HUES48 (cell line): ENCODE results near the gene ADAMTS14.
"Not testable (repeated sequence)": the region's sequence is repeated elsewhere in the genome, so short reads cannot be mapped to it uniquely, and the experiment has no call there.

Experiments used
- H3K27ac ChIP-seq: one replicate; pipeline ENCODE4 v1.7.0; 2013; ENCODE audit warnings: low read depth, low read length, inconsistent platforms
- H3K27me3 ChIP-seq: 2 replicates; pipeline ENCODE4 v1.6.1; 2013; ENCODE audit warnings: mild to moderate bottlenecking, low read length; ENCODE audit not compliant: control insufficient read depth, insufficient read depth
- H3K36me3 ChIP-seq: 2 replicates; pipeline ENCODE4 v1.6.1; 2013; ENCODE audit warnings: low read length; ENCODE audit not compliant: control insufficient read depth, insufficient read depth
- H3K4me1 ChIP-seq: 2 replicates; pipeline ENCODE4 v1.6.1; 2013; ENCODE audit warnings: mild to moderate bottlenecking, low read length; ENCODE audit not compliant: control insufficient read depth, insufficient read depth
- H3K4me3 ChIP-seq: 2 replicates; pipeline ENCODE4 v1.5.1; 2013; ENCODE audit warnings: mild to moderate bottlenecking, low read depth, low read length
- H3K9ac ChIP-seq: 2 replicates; pipeline ENCODE4 v1.6.1; 2013; ENCODE audit warnings: mild to moderate bottlenecking, low read depth, low read length, moderate library complexity
- H3K9me3 ChIP-seq: 2 replicates; pipeline ENCODE4 v1.6.1; 2013; ENCODE audit warnings: low read length; ENCODE audit not compliant: control insufficient read depth, insufficient read depth

The ADAMTS14 gene

DNA sequence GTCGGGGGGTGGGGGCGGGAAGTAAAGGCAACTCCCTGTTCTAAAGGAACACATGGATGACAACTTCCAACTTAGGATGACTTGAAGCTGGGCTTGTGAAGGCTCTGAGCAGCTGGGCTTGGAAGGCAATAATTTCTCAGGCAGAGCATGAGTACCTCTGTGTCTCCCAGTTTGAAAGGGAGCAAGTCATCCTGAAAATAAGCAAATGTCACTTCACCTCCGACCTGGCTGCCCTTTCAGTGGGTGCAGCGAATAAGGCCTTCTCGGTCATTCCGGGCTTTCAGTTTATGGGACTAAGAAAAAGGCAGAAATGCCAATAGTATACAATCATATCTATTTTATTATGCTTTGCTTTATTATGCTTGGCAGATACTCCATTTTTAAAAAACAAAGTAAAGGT, 15.3 kb upstream of the ADAMTS14 start:
- H3K4me3 ChIP-seq, result no peak overlapping the region
- no peak overlapping the region for H3K27ac ChIP-seq
- peaks cover 9% of the 10 kb centered on the region; the same call in 1 of the 2 replicates for H3K9me3 ChIP-seq
- no peaks in the 10 kb centered on the region for H3K36me3 ChIP-seq
- no peak overlapping the region for H3K9ac ChIP-seq
- H3K27me3 ChIP-seq, result no peaks in the 10 kb centered on the region
- H3K4me1 ChIP-seq, result no peaks in the 10 kb centered on the region

DNA sequence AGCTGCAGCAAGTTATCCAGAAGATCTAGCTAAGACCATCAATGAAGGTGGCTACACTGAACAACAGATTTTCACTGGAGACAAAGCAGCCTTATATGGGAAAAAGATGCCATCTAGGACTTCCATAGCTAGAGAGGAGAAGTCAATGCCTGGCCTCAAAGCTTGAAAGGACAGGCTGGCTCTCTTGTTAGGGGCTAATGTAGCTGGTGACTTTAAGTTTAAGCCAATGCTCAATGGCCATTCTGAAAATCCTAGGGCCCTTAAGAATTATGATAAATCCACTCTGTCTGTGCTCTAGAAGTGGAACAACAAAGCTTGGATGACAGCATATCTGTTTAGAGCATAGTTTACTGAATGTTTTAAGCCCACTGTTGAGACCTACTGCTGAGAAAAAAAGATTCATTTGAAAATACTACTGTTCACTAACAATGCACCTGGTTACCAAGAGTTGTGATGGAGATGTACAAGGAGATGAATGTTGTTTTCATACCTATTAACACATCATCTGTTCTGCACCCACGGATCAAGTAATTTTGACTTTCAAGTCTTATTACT, 13.6 kb upstream of the ADAMTS14 start:
- no peaks in the 10 kb centered on the region for H3K36me3 ChIP-seq
- no peak overlapping the region for H3K27ac ChIP-seq
- H3K4me1 ChIP-seq, result no peaks in the 10 kb centered on the region
- no peak overlapping the region for H3K4me3 ChIP-seq
- H3K27me3 ChIP-seq, result no peaks in the 10 kb centered on the region
- peaks cover 6% of the 10 kb centered on the region; the same call in 1 of the 2 replicates for H3K9me3 ChIP-seq
- H3K9ac ChIP-seq, result no peak overlapping the region

GRCh38 chr10:70659306-70659705, 13.0 kb upstream of the ADAMTS14 start:
- Histone ChIP-seq H3K4me3 (no peak overlapping the region), H3K36me3 (no peaks in the 10 kb centered on the region), H3K27ac (no peak overlapping the region), H3K27me3 (no peaks in the 10 kb centered on the region), H3K4me1 (no peaks in the 10 kb centered on the region), H3K9ac (no peak overlapping the region), H3K9me3 (peaks cover 6% of the 10 kb centered on the region; the same call in 1 of the 2 replicates)

DNA sequence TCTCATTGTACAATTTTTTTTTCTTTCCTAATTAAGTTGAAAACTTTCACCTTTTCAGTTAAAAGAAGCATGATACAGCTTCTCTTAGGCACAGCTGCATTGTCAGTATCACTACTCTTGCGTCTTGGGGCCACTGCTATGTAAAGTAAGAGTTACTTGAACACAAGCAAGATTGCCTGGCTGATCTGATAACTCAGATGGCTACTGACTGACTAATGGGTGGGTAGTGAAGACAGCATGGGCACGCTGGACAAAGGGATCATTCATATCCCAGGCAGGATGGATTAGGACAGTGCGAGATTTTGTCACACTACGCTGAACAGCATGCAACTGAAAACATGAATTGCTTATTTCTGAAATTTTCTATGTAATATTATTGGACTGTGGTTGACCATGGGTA, 11.6 kb upstream of the ADAMTS14 start:
- Histone ChIP-seq H3K27ac (no peak overlapping the region), H3K9me3 (peaks cover 6% of the 10 kb centered on the region; the same call in 1 of the 2 replicates), H3K9ac (no peak overlapping the region), H3K4me1 (no peaks in the 10 kb centered on the region), H3K4me3 (no peak overlapping the region), H3K27me3 (no peaks in the 10 kb centered on the region), H3K36me3 (no peaks in the 10 kb centered on the region)

DNA sequence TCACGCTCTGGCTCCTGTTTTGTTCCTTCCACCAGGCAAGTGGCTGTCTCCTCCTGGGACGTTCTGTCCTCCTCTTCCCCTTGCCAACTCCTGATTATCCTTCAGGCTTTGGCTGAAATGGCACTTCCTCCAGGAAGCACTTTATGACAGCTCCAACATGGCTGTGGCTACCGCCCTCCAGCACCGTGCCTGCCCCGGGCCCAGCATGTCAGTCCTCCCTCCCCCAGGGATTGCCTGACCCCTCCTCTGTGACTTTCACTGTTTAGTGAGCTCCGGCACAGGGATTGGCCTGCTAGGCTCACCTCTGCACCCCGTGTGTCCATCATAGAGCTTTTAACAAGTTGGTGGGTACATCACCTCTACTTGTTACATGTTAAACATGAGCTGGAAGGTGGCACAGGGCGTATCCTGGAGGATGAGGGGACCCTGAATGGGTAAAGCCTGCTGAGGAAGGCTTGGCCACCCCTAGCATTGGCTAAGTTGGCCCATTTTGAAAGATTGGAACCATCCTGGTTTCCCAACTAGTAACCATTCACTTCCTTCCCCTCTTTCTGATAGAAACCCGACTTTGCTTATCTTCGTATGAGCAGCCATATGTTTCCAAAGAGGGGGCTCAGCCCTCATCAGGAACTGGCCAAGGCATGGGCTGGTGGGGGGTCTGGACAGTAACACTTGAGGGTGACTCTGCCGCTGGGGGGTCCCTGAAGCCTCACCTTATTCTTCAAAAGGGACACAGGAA, 10.5 kb upstream of the ADAMTS14 start:
- no peaks in the 10 kb centered on the region for H3K4me1 ChIP-seq
- peaks cover 6% of the 10 kb centered on the region; the same call in 1 of the 2 replicates for H3K9me3 ChIP-seq
- H3K4me3 ChIP-seq, result no peak overlapping the region
- H3K9ac ChIP-seq, result no peak overlapping the region
- no peaks in the 10 kb centered on the region for H3K27me3 ChIP-seq
- H3K36me3 ChIP-seq, result no peaks in the 10 kb centered on the region
- no peak overlapping the region for H3K27ac ChIP-seq

GRCh38 chr10:70662362-70663220, 9.7 kb upstream of the ADAMTS14 start:
- Histone ChIP-seq H3K4me3 (no peak overlapping the region), H3K9me3 (peaks cover 6% of the 10 kb centered on the region; the same call in 1 of the 2 replicates), H3K9ac (no peak overlapping the region), H3K27ac (no peak overlapping the region), H3K4me1 (no peaks in the 10 kb centered on the region), H3K27me3 (no peaks in the 10 kb centered on the region), H3K36me3 (no peaks in the 10 kb centered on the region)

DNA sequence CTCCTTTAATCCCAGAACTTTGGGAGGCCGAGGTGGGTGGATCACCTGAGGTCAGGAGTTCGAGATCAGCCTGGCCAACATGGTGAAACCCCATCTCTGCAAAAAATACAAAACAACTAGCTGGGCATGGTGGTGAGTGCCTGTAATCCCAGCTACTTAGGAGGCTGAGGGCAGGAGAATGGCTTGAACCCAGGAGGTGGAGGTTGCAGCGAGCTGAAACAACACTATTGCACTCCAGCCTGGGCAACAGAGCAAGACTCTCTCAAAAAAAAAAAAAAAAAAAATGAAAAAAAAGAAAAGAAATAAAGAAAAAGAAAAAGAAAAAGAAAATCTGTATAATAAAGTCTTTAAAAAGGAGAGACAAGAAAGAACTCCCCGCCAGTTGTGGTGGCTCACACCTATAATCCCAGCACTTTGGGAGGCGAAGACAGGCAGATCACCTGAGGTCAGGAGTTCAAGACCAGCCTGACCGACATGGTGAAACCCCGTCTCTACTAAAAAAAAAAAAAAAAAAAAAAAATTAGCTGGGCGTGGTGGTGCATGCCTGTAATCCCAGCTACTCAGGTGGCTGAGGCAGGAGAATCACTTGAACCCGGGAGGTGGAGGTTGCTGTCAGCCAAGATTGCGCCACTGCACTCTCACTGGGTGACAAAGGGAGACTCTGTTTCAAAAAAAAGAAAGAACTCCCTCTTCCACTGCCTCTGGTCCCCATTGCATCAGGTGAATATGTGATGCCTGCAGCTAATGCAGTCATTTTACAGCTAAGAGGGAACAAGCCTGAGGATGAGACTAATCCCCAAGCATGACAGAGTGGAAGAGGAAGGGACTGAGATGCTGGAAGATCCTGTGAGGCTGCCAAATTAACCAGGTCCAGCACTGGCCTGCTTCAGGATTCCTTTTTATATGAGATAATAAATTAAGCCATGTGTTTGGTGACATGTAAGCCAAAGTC, 8.6 kb upstream of the ADAMTS14 start:
- not testable (repeated sequence) for H3K27ac ChIP-seq, H3K4me1 ChIP-seq, H3K36me3 ChIP-seq, H3K27me3 ChIP-seq, H3K9me3 ChIP-seq, H3K9ac ChIP-seq, H3K4me3 ChIP-seq

GRCh38 chr10:70664702-70665195, 7.6 kb upstream of the ADAMTS14 start:
- Histone ChIP-seq H3K4me1 (no peaks in the 10 kb centered on the region), H3K36me3 (no peaks in the 10 kb centered on the region), H3K9me3 (peaks cover 10% of the 10 kb centered on the region; the same call in 1 of the 2 replicates), H3K9ac (no peak overlapping the region), H3K4me3 (no peak overlapping the region), H3K27me3 (no peaks in the 10 kb centered on the region), H3K27ac (no peak overlapping the region)

- H3K36me3 ChIP-seq, result no peaks in the 10 kb centered on the region
- no peak overlapping the region for H3K9ac ChIP-seq
- no peak overlapping the region for H3K27ac ChIP-seq
- peaks cover 11% of the 10 kb centered on the region for H3K27me3 ChIP-seq
- H3K9me3 ChIP-seq, result peaks cover 10% of the 10 kb centered on the region; the same call in 1 of the 2 replicates
- no peak overlapping the region for H3K4me3 ChIP-seq
- 0 out of 2 replicates have a peak, but pooled peaks cover 4% of the 10 kb centered on the region for H3K4me1 ChIP-seq
Measured at GRCh38 chr10:70666960-70667798, 5.1 kb upstream of the ADAMTS14 start.
